ENCODE data around the gene NDUFAB1.

GRCh38 chr16:23552161-23552560 is 44.0 kb downstream of the NDUFAB1 start:
- TF ChIP-seq CTCF (IDR thresholded peaks at IDR 0.05), result no peak
- no peak for TF ChIP-seq POLR2A (IDR thresholded peaks at IDR 0.05; ENCODE audit: low read depth)
- TF ChIP-seq EP300 (IDR thresholded peaks at IDR 0.05), result no peak
